Tibial nerve (tissue), 4 donors: ENCODE measurements around the gene TTC7B.

Source experiments
- CTCF ChIP-seq, 5 experiments: fragments of 200-600 bp in 3 of 5; fragments of 450-650 bp in 2 of 5; sonication (generic) in 3 of 5; IDR thresholded peaks; one replicate each; pipeline ENCODE4 v1.5.1; 2016 to 2019; ENCODE audit warnings: antibody characterized with exemption in 5 of 5, mild to moderate bottlenecking in 3 of 5, moderate library complexity in 2 of 5
- EP300 ChIP-seq, 2 donors: sonication (generic); formaldehyde crosslinking; IDR thresholded peaks; one replicate each; pipeline ENCODE4 v1.6.1; 2017; ENCODE audit warnings: antibody characterized with exemption in 2 of 2, mild to moderate bottlenecking in 1 of 2
- POLR2A ChIP-seq, 2 donors: fragments of 450-650 bp; IDR thresholded peaks; one replicate each; pipeline ENCODE4 v1.6.1; 2017; ENCODE audit warnings: antibody characterized with exemption in 2 of 2, mild to moderate bottlenecking in 2 of 2, moderate library complexity in 2 of 2

- TF ChIP-seq CTCF (IDR thresholded peaks at IDR 0.05) (no peak), POLR2A (IDR thresholded peaks at IDR 0.05) (no peak), EP300 (IDR thresholded peaks at IDR 0.05) (no peak)
Measured at GRCh38 chr14:90687680-90688079, 128.6 kb downstream of the TTC7B start.
